ENCODE data around the gene AP2A1. TPM values are rescaled to one million over a fixed set of nuclear protein-coding genes. Genes with fewer than 3 reads are reported as not detected.

AP2A1 gene
- total RNA-seq, 2 donors from 2014 or later = 43.5 to 45.9 TPM

DNA sequence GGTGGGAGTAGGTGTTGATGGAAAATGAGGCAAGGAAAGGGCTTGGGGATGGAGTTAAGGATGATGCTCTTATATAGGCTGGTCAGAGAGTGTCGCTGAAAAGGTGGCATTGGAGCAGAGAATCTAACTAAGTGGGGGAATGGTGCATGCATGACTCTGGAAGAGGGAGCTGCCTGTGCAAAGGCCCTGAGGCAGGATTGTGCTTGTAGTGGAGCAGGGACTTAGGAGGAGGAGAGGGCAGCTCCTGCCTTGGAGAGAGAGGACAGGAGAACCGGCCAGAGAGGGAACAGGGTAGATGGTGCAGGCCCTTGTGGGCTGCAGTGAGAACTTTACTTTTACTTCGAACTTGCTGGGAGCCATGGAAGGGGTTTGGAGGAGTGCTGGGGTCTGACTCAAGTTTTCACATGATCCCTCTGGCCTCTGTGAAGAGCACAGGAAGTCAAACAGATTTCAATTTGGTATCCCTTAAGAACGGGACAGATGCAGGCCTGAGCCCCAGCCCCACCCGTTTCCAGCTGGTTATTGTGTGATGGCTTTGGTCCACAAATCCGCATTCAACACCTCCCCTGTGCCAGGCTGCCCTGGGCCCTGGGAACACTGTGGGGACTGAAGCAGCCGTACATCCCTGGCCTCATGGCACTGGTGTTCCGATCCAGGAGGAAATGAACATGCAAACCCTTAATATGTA is 7.0 kb downstream of the AP2A1 start:
- no peaks in the 10 kb centered on the region for H3K36me3 ChIP-seq (replicated peaks in 1 of 2; ENCODE audit: insufficient read depth in 1 of 2, low read depth in 2 of 2)
- ATAC-seq = no peak
- DNase-seq = no peak
- no peaks in the 10 kb centered on the region for H3K27me3 ChIP-seq
- H3K27ac ChIP-seq = no peak overlapping the region
- H3K4me3 ChIP-seq = no peak overlapping the region
- TF ChIP-seq POLR2A (IDR thresholded peaks at IDR 0.05) = no peak
- TF ChIP-seq, protein P1, sequence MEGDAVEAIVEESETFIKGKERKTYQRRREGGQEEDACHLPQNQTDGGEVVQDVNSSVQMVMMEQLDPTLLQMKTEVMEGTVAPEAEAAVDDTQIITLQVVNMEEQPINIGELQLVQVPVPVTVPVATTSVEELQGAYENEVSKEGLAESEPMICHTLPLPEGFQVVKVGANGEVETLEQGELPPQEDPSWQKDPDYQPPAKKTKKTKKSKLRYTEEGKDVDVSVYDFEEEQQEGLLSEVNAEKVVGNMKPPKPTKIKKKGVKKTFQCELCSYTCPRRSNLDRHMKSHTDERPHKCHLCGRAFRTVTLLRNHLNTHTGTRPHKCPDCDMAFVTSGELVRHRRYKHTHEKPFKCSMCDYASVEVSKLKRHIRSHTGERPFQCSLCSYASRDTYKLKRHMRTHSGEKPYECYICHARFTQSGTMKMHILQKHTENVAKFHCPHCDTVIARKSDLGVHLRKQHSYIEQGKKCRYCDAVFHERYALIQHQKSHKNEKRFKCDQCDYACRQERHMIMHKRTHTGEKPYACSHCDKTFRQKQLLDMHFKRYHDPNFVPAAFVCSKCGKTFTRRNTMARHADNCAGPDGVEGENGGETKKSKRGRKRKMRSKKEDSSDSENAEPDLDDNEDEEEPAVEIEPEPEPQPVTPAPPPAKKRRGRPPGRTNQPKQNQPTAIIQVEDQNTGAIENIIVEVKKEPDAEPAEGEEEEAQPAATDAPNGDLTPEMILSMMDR (IDR thresholded peaks at IDR 0.05) = no peak
- WGBS, 2 donors = 79 to 84% methylated on average over 8 of the region's 8 CpGs
- H3K9me3 ChIP-seq = no peaks in the 10 kb centered on the region
- H3K4me1 ChIP-seq = peaks cover under 1% of the 10 kb centered on the region
- intact Hi-C loops (cut with DNase I) = no loop called here

DNA sequence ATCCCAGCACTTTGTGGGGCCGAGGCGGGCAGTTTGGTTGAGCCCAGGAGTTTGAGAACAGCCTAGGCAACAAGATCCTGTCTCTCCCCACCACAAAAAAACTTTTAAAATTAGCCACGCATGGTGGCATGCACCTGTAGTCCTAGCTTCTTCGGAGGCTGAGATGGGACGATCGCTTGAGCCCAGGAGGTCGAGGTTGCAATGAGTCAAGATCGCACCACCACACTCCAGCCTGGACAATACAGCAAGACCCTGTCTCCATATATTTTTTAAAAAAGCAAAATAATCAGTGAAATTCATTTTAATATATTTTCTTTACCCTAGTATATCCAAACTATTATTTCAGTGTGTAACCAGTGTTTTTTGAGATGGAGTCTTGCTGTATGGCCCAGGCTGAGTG is 8.2 kb downstream of the AP2A1 start:
- no peak for ATAC-seq

DNA sequence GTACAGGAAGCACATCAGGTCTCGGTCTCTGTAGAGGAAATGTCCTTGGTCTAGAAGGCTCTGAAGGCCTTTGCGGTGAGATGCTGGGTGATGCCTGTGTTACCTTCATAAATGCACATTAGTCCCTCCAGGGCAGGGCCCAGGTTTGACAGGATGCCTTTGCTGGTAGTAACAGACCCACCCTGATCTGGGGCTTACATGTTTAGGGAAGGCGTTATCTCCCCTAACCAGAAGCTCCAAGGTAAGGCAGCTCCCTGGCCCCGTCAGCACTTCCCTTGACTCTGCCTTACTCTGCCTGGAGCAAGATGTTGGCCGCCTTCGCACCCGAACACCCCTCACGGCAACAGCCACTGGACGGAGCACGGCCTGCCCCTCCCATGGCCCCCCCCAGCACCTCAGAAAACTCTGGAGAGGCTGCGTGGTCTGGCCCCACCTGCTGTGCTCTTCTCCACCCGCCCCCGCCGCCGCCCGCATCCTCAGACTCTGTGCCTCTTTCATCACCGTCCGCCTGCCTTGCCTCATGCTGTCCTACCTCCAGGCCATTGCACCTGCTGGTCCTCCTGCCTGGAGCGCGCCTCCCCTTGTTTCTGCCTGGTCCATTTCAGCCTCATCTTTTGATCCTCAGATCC is 9.1 kb downstream of the AP2A1 start:
- Histone ChIP-seq H3K27me3 (no peaks in the 10 kb centered on the region), H3K4me1 (no peaks in the 10 kb centered on the region), H3K4me3 (no peak overlapping the region), H3K36me3 (replicated peaks in 1 of 2; ENCODE audit: insufficient read depth in 1 of 2, low read depth in 2 of 2) (no peaks in the 10 kb centered on the region), H3K27ac (no peak overlapping the region), H3K9me3 (no peaks in the 10 kb centered on the region)
- DNase-seq (no peak), ATAC-seq (no peak)
- TF ChIP-seq, protein P1 (IDR thresholded peaks at IDR 0.05) = no peak
- TF ChIP-seq POLR2A (IDR thresholded peaks at IDR 0.05) = no peak
- WGBS, 2 donors = 93 to 95% methylated on average over 20 of the region's 20 CpGs
- intact Hi-C loops (cut with DNase I) = no loop called here

More for the DNA sequence above, 8.2 kb downstream of the AP2A1 start:
- Histone ChIP-seq H3K27ac (no peak overlapping the region), H3K36me3 (replicated peaks in 1 of 2; ENCODE audit: insufficient read depth in 1 of 2, low read depth in 2 of 2) (no peaks in the 10 kb centered on the region), H3K27me3 (no peaks in the 10 kb centered on the region), H3K4me3 (no peak overlapping the region), H3K9me3 (no peaks in the 10 kb centered on the region), H3K4me1 (no peaks in the 10 kb centered on the region)
- TF ChIP-seq POLR2A (IDR thresholded peaks at IDR 0.05) = no peak
- no peak for DNase-seq
- intact Hi-C loops (cut with DNase I) = no loop called here
- 88 to 95% methylated on average over 8 of the region's 8 CpGs for WGBS, 2 donors

DNA sequence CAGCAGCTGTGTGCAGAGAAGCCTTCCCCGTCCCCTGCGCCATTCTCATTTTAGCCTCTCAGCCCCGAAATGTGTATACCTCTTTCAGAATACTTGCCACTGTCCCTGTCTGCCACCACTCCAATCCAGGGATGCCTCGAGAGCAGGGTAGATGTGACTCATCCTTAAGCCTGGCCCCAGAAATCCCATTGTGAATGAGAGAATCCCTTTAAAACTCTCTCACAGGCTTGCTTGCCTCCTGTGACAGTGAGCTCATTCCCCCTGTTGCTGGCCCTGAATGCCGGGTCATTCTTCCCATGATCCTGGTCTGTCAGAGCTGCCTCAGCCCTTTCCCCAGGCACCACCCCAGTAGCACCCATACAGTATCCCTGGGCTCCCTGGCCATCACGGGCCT is 9.6 kb downstream of the AP2A1 start:
- Histone ChIP-seq H3K27ac (no peak overlapping the region), H3K4me3 (no peak overlapping the region), H3K9me3 (no peaks in the 10 kb centered on the region), H3K27me3 (no peaks in the 10 kb centered on the region), H3K4me1 (no peaks in the 10 kb centered on the region), H3K36me3 (replicated peaks in 1 of 2; ENCODE audit: insufficient read depth in 1 of 2, low read depth in 2 of 2) (no peaks in the 10 kb centered on the region)
- no peak for TF ChIP-seq POLR2A (IDR thresholded peaks at IDR 0.05)
- TF ChIP-seq, protein P1 (IDR thresholded peaks at IDR 0.05) = no peak
- 96 to 99% methylated on average over 6 of the region's 6 CpGs for whole genome bisulfite sequencing, 2 donors
- ATAC-seq (no peak), DNase-seq (no peak)
- intact Hi-C loops (cut with DNase I) = no loop called here

DNA sequence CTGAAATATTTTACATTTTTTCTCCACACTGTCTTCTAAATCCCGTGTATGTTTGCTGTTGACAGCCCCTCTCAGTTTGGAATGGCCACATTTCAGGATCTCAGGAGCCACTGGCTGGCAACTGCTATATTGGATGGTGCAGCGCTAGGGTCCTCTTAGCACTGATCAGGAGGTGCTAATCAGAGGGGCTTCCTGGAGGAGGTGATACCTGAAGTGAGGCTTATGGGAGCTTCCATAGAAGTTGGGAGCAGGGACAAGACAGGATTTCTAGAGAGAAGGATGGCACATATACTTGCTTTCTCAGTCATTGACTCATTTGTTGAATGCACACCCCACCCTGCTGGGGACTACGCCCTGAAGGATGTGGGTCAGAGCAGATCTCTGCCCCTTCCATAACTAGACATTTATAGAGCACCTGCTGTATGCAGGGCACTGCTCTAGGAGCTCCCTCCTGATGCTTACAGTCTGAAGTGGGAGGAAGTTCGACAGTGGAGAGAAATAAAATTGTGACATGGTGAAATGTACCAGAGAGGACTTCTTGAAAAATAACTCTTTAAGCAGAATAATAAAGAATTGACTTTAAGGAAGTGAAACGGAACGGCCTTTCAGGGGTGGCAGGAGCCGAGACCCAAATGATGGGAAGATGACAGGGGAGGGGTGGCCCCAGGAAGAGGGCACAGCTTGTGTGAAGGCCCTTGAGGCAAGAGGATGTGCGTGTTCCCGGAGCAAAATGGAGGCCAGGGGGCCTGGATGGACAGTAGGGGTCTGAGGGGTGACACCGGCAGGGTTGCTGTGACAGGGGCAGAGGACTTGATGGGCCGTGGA is 13.1 kb downstream of the AP2A1 start:
- peaks cover 0 to 6% of the 10 kb centered on the region in 2 donors for H3K36me3 ChIP-seq (replicated peaks in 1 of 2; ENCODE audit: insufficient read depth in 1 of 2, low read depth in 2 of 2)
- H3K4me1 ChIP-seq = no peaks in the 10 kb centered on the region
- TF ChIP-seq POLR2A (IDR thresholded peaks at IDR 0.05) = no peak
- TF ChIP-seq, protein P1 (IDR thresholded peaks at IDR 0.05) = no peak
- no peak overlapping the region for H3K27ac ChIP-seq
- H3K9me3 ChIP-seq = no peaks in the 10 kb centered on the region
- intact Hi-C loops (cut with DNase I) = no loop called here
- WGBS, 2 donors = 76 to 86% methylated on average over 11 of the region's 11 CpGs
- H3K4me3 ChIP-seq = no peak overlapping the region
- DNase-seq = no peak
- no peaks in the 10 kb centered on the region for H3K27me3 ChIP-seq
- ATAC-seq = no peak
